NT2/D1 (cell line): ENCODE results near the gene DNAJC12.

Experiments
- YY1 ChIP-seq: IDR thresholded peaks from 2 replicates; pipeline ENCODE4 v1.6.1; 2011; ENCODE audit not compliant: insufficient read length, insufficient read depth
- ZNF274 ChIP-seq: IDR thresholded peaks from 2 replicates; pipeline ENCODE4 v1.6.1; 2011; ENCODE audit warnings: mild to moderate bottlenecking, low read depth, low read length

GRCh38 chr10:67837541-67838314, at the start of gene DNAJC12:
- no peak for TF ChIP-seq YY1
- no peak for TF ChIP-seq ZNF274
